GM18505 (cell line): ENCODE data around the gene DLG5.

ENCODE experiments used
- ATAC-seq: cut with Tn5 transposase; IDR thresholded peaks from one replicate; pipeline ENCODE4 v1.9.1; 2021; ENCODE audit not compliant: unreplicated experiment
- POLR2A ChIP-seq: IDR thresholded peaks from 4 replicates; pipeline ENCODE4 v1.6.1; 2011; ENCODE audit warnings: borderline replicate concordance; ENCODE audit not compliant: insufficient read depth, insufficient read length; ENCODE audit errors: extremely low read depth

Gene DLG5

GRCh38 chr10:77902159-77902558 is 24.4 kb downstream of the DLG5 start:
- TF ChIP-seq POLR2A, result no peak
- no peak for ATAC-seq

GRCh38 chr10:77901743-77902142 is 24.8 kb downstream of the DLG5 start:
- no peak for TF ChIP-seq POLR2A
- ATAC-seq, result no peak

GRCh38 chr10:77899690-77900089 is 26.9 kb downstream of the DLG5 start:
- TF ChIP-seq POLR2A, result no peak
- no peak for ATAC-seq

GRCh38 chr10:77899080-77899477 is 27.5 kb downstream of the DLG5 start:
- no peak for ATAC-seq

GRCh38 chr10:77898323-77899079 is 28.1 kb downstream of the DLG5 start:
- ATAC-seq, result no peak
- TF ChIP-seq POLR2A, result no peak

More at GRCh38 chr10:77899080-77899477, 27.5 kb downstream of the DLG5 start:
- no peak for TF ChIP-seq POLR2A

GRCh38 chr10:77896058-77896457 is 30.5 kb downstream of the DLG5 start:
- no peak for ATAC-seq
- TF ChIP-seq POLR2A, result no peak

- no peak for ATAC-seq
- TF ChIP-seq POLR2A, result no peak
Observed at GRCh38 chr10:77894058-77894457, 32.5 kb downstream of the DLG5 start.

- no peak for ATAC-seq
- TF ChIP-seq POLR2A, result no peak
Observed at GRCh38 chr10:77893386-77893785, 33.2 kb downstream of the DLG5 start.

GRCh38 chr10:77892761-77893160 is 33.8 kb downstream of the DLG5 start:
- no peak for TF ChIP-seq POLR2A
- ATAC-seq, result no peak

- no peak for ATAC-seq
- TF ChIP-seq POLR2A, result no peak
Observed at GRCh38 chr10:77892021-77892739, 34.4 kb downstream of the DLG5 start.

GRCh38 chr10:77890097-77890496 is 36.5 kb downstream of the DLG5 start:
- ATAC-seq, result no peak
- TF ChIP-seq POLR2A, result no peak

GRCh38 chr10:77889277-77889903 is 37.2 kb downstream of the DLG5 start:
- no peak for TF ChIP-seq POLR2A
- no peak for ATAC-seq

GRCh38 chr10:77888356-77888703 is 38.2 kb downstream of the DLG5 start:
- no peak for ATAC-seq
- no peak for TF ChIP-seq POLR2A
